Esophagus squamous epithelium (tissue), 5 donors: Measurements from ENCODE around the gene ATXN7L3. TPM values are rescaled to one million over a fixed set of nuclear protein-coding genes. Genes with fewer than 3 reads are reported as not detected.

ENCODE experiments used
- DNase-seq: peaks from one replicate; lab custom pipeline; 2025; lab: John Stamatoyannopoulos, UW
- H3K27ac ChIP-seq, 4 donors: fragments of 200-600 bp; sonication (generic); one replicate each; pipeline ENCODE4 v1.5.1; 2016 to 2019; ENCODE audit warnings: mild to moderate bottlenecking in 1 of 4
- H3K27me3 ChIP-seq, 4 donors: fragments of 200-600 bp; sonication (generic); 1 replicate in 3 of 4; 2 replicates in 1 of 4; pipeline versions ENCODE4 v1.5.1 to v1.6.0; 2017 to 2021; ENCODE audit warnings: antibody characterized with exemption in 1 of 4
- H3K36me3 ChIP-seq, 3 donors: fragments of 200-600 bp; sonication (generic); one replicate each; pipeline ENCODE4 v1.5.1; 2016 to 2019
- H3K4me1 ChIP-seq, 3 donors: fragments of 200-600 bp; sonication (generic); one replicate each; pipeline ENCODE4 v1.5.1; 2017 to 2019
- H3K4me3 ChIP-seq, 4 donors: fragments of 200-600 bp; sonication (generic); 1 replicate in 3 of 4; 2 replicates in 1 of 4; pipeline ENCODE4 v1.5.1; 2016 to 2019; ENCODE audit warnings: mild to moderate bottlenecking in 2 of 4, moderate library complexity in 1 of 4
- H3K9me3 ChIP-seq, 3 donors: fragments of 200-600 bp; sonication (generic); one replicate each; pipeline ENCODE4 v1.5.1; 2016 to 2019
- POLR2A ChIP-seq, 4 donors: fragments of 450-650 bp; IDR thresholded peaks; one replicate each; pipeline ENCODE4 v1.6.1; 2017; ENCODE audit warnings: antibody characterized with exemption in 4 of 4, mild to moderate bottlenecking in 4 of 4, moderate library complexity in 3 of 4
- WGBS, 2 donors: methylation state at CpG; one replicate each; pipeline ENCODE4 v1.1.5; 2018; 5-methylcytosine and 5-hydroxymethylcytosine counted together
- intact Hi-C: fragments of 100-400 bp; cut with DNase I; formaldehyde crosslinking; loops from one replicate; pipeline ENCODE4 v1.15.0; 2022
- total RNA-seq, 4 donors: library from RNA; depleted of rRNA; stranded (reverse); fragments of >200 nt; gene quantifications; one replicate each; pipeline ENCODE4 v1.1.0, GENCODE V29; 2016
- TF ChIP-seq, protein P1 (sequence below), 6 experiments: fragments of 450-650 bp in 4 of 6; fragments of 200-600 bp in 2 of 6; sonication (generic) in 2 of 6; IDR thresholded peaks; one replicate each; pipeline ENCODE4 v1.5.1; 2016 to 2019; ENCODE audit warnings: antibody characterized with exemption in 6 of 6, mild to moderate bottlenecking in 4 of 6, moderate library complexity in 4 of 6
- donor health status: DM: yes; HTN: yes; CAD: no.

ATXN7L3 gene
- total RNA-seq, 4 donors from 2014 or later: 37.7 to 47.3 (median 44.0) TPM

- H3K36me3 ChIP-seq: no peaks in the 10 kb centered on the region
- no peak overlapping the region for H3K27ac ChIP-seq
- no peaks in the 10 kb centered on the region for H3K27me3 ChIP-seq
- no peak overlapping the region for H3K4me3 ChIP-seq
- TF ChIP-seq, protein P1, sequence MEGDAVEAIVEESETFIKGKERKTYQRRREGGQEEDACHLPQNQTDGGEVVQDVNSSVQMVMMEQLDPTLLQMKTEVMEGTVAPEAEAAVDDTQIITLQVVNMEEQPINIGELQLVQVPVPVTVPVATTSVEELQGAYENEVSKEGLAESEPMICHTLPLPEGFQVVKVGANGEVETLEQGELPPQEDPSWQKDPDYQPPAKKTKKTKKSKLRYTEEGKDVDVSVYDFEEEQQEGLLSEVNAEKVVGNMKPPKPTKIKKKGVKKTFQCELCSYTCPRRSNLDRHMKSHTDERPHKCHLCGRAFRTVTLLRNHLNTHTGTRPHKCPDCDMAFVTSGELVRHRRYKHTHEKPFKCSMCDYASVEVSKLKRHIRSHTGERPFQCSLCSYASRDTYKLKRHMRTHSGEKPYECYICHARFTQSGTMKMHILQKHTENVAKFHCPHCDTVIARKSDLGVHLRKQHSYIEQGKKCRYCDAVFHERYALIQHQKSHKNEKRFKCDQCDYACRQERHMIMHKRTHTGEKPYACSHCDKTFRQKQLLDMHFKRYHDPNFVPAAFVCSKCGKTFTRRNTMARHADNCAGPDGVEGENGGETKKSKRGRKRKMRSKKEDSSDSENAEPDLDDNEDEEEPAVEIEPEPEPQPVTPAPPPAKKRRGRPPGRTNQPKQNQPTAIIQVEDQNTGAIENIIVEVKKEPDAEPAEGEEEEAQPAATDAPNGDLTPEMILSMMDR (IDR thresholded peaks at IDR 0.05): no peak
- TF ChIP-seq POLR2A (IDR thresholded peaks at IDR 0.05): no peak
- H3K9me3 ChIP-seq: no peaks in the 10 kb centered on the region
- intact Hi-C loops: loop anchor here (10.0 kb wide), 1 partner anchor 243 kb away; no protein-coding TSS in a partner anchor
- H3K4me1 ChIP-seq: peaks cover 0 to 20% (median 8%) of the 10 kb centered on the region in 3 donors
- no peak for DNase-seq
- WGBS, 2 donors: 50 to 89% methylated on average over 3 of the region's 7 CpGs
These were observed 32.4 kb downstream of the ATXN7L3 start for GRCh38 chr17:44167181-44167861.

DNA sequence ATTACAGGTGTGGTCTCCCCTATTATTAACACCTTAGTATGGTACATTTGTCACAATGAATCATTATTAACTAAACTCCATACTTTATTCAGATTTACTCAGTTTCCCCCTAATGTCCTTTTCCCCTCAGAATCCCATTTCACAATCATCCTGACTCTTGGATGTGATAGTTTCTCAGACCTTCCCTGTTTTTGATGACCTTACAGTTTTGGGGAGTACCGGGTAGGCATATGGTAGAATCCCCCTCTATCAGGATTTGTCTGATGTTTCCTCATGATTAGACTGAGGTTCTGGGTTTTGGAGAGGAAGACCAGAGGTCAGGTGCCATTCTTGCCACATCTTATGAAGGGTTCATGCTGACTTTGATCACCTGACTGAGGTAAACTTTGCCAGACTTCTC is 35.2 kb downstream of the ATXN7L3 start:
- 83 to 100% methylated on average over 1 of the region's 1 CpG for WGBS, 2 donors
- H3K4me3 ChIP-seq: no peak overlapping the region
- peaks cover 0 to 7% (median 0%) of the 10 kb centered on the region in 3 donors for H3K36me3 ChIP-seq
- TF ChIP-seq, protein P1 (IDR thresholded peaks at IDR 0.05): no peak
- TF ChIP-seq POLR2A (IDR thresholded peaks at IDR 0.05): no peak
- no peak for DNase-seq
- intact Hi-C loops: loop anchor here (10.0 kb wide), 1 partner anchor 240 kb away; no protein-coding TSS in a partner anchor
- H3K27me3 ChIP-seq: no peaks in the 10 kb centered on the region
- H3K4me1 ChIP-seq: peaks cover 0 to 10% (median 4%) of the 10 kb centered on the region in 3 donors
- no peak overlapping the region for H3K27ac ChIP-seq
- H3K9me3 ChIP-seq: no peaks in the 10 kb centered on the region

DNA sequence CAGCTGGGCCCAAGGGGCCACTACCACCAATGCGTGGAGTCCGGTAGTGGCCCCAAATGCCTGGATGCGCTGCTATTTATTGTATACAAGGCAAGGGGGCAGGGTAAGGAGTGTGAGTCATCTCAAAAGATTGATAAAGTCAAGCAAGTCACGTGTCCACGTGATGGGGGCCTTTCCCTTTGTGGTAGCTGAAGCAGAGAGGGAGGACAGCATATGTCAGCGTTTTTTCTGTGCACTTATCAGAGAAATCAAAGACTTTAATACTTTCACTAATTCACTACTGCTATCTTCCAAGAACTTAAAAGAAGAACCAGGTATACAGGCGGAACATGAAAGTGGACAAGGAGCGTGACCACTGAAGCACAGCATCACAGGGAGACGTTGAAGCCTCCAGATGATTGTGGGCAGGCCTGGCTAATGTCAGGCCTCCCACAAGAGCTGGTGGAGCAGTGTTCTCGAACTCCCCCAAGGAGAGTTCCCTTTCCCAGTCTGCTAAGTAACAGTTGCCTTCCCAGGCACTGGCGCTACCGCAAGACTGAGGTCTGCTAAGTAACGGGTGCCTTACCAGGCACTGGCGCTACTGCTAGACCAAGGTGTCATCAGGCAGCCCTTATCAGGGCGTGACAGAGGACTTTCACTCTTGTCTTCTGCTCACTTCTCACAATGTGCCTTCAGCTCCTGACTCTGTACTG is 40.0 kb downstream of the ATXN7L3 start:
- intact Hi-C loops: loop anchor here (10.0 kb wide), 1 partner anchor 235 kb away; no protein-coding TSS in a partner anchor

GRCh38 chr17:44155488-44155887 is 44.2 kb downstream of the ATXN7L3 start:
- 60 to 80% methylated on average over 1 to 2 of the region's 2 CpGs for WGBS, 2 donors
- H3K27me3 ChIP-seq: no peaks in the 10 kb centered on the region
- no peaks in the 10 kb centered on the region for H3K9me3 ChIP-seq
- no peak overlapping the region for H3K27ac ChIP-seq
- H3K4me1 ChIP-seq: peaks cover 0 to 7% (median 0%) of the 10 kb centered on the region in 3 donors
- H3K4me3 ChIP-seq: no peak overlapping the region
- DNase-seq: no peak
- TF ChIP-seq, protein P1 (IDR thresholded peaks at IDR 0.05): no peak
- TF ChIP-seq POLR2A (IDR thresholded peaks at IDR 0.05): no peak
- no peaks in the 10 kb centered on the region for H3K36me3 ChIP-seq
- intact Hi-C loops: no loop called here

More for the DNA sequence above, 40.0 kb downstream of the ATXN7L3 start:
- peaks cover 0 to 7% (median 0%) of the 10 kb centered on the region in 3 donors for H3K36me3 ChIP-seq
- no peak overlapping the region for H3K4me3 ChIP-seq
- TF ChIP-seq POLR2A (IDR thresholded peaks at IDR 0.05): no peak
- TF ChIP-seq, protein P1 (IDR thresholded peaks at IDR 0.05): no peak
- H3K4me1 ChIP-seq: no peaks in the 10 kb centered on the region
- H3K9me3 ChIP-seq: no peaks in the 10 kb centered on the region
- DNase-seq: no peak
- no peaks in the 10 kb centered on the region for H3K27me3 ChIP-seq
- H3K27ac ChIP-seq: no peak overlapping the region
- WGBS, 2 donors: 88% methylated on average over 13 to 15 of the region's 15 CpGs

DNA sequence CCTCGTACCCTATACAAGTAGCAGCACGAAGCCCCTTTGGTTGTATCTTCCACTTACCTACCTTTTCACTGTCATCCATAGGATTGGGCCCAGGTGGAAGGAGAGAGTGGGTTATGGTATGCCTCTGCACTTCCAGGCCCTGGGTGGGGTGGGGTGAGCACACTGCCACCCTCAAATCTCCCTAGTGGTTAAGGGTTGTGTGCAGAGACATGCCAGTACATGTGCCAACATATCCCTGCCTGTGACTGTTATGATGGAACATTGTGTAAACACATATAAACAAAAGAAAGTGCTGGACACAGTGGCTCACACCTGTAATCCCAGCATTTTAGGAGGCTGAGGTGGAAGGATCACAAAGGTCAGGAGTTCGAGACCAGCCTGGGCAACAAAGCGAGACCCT is 46.8 kb downstream of the ATXN7L3 start:
- Histone ChIP-seq H3K4me3 (no peak overlapping the region), H3K4me1 (peaks cover 0 to 14% (median 0%) of the 10 kb centered on the region in 3 donors), H3K36me3 (peaks cover 0 to 8% (median 0%) of the 10 kb centered on the region in 3 donors), H3K27me3 (no peaks in the 10 kb centered on the region), H3K27ac (peak overlapping the region; percentile 3 to 58 (median 36)), H3K9me3 (no peaks in the 10 kb centered on the region)
- TF ChIP-seq, protein P1 (IDR thresholded peaks at IDR 0.05): no peak
- TF ChIP-seq POLR2A (IDR thresholded peaks at IDR 0.05): no peak
- intact Hi-C loops: no loop called here
- DNase-seq: no peak
- 78 to 92% methylated on average over 3 to 4 of the region's 4 CpGs for WGBS, 2 donors
